ENCODE data around the gene SSH2.

GRCh38 chr17:29652976-29653375 is 277.1 kb downstream of the SSH2 start:
- TF ChIP-seq CTCF (conservative IDR thresholded peaks at IDR 0.05; ENCODE audit: low read depth, low read length) (no peak), EZH2 (IDR thresholded peaks at IDR 0.05; ENCODE audit: low read length, unreplicated experiment) (no peak)

Data from PC-3 (cell line).